ENCODE data around the gene LGALS8.
A peak's percentile ranks its signal among the peaks of the same experiment; 100 is the strongest.
"Not testable (repeated sequence)": the region's sequence is repeated elsewhere in the genome, so short reads cannot be mapped to it uniquely, and the experiment has no call there.

The LGALS8 gene

GRCh38 chr1:236497908-236498307, 25.9 kb upstream of the LGALS8 start:
- no peak overlapping the region for H3K4me3 ChIP-seq (ENCODE audit: control insufficient read depth, low read depth, low read length)
- no peak for TF ChIP-seq CTCF (IDR thresholded peaks at IDR 0.05; ENCODE audit: control insufficient read depth, insufficient read depth, low read depth, low read length, missing control alignments)
- DNase-seq (ENCODE audit: low read depth), result no peak

GRCh38 chr1:236501093-236501492, 22.7 kb upstream of the LGALS8 start:
- no peak for DNase-seq (ENCODE audit: low read depth)
- no peak for TF ChIP-seq CTCF (IDR thresholded peaks at IDR 0.05; ENCODE audit: control insufficient read depth, insufficient read depth, low read depth, low read length, missing control alignments)
- H3K4me3 ChIP-seq (ENCODE audit: control insufficient read depth, low read depth, low read length), result no peak overlapping the region

- no peak overlapping the region for H3K4me3 ChIP-seq (ENCODE audit: control insufficient read depth, low read depth, low read length)
- no peak for TF ChIP-seq CTCF (IDR thresholded peaks at IDR 0.05; ENCODE audit: control insufficient read depth, insufficient read depth, low read depth, low read length, missing control alignments)
- DNase-seq (ENCODE audit: low read depth), result no peak
Measured at GRCh38 chr1:236502579-236502971, 21.2 kb upstream of the LGALS8 start.

GRCh38 chr1:236502972-236503639, 20.7 kb upstream of the LGALS8 start:
- H3K4me3 ChIP-seq (ENCODE audit: control insufficient read depth, low read depth, low read length), result peak overlapping the region; percentile 12; the same call in 1 of the 2 replicates
- DNase-seq (ENCODE audit: low read depth), result no peak
- no peak for TF ChIP-seq CTCF (IDR thresholded peaks at IDR 0.05; ENCODE audit: control insufficient read depth, insufficient read depth, low read depth, low read length, missing control alignments)

GRCh38 chr1:236504338-236504737, 19.4 kb upstream of the LGALS8 start:
- not testable (repeated sequence) for H3K4me3 ChIP-seq (ENCODE audit: control insufficient read depth, low read depth, low read length); DNase-seq (ENCODE audit: low read depth)

GRCh38 chr1:236507022-236507700, 16.6 kb upstream of the LGALS8 start:
- TF ChIP-seq CTCF (IDR thresholded peaks at IDR 0.05; ENCODE audit: control insufficient read depth, insufficient read depth, low read depth, low read length, missing control alignments), result no peak
- H3K4me3 ChIP-seq (ENCODE audit: control insufficient read depth, low read depth, low read length), result no peak overlapping the region
- no peak for DNase-seq (ENCODE audit: low read depth)

GRCh38 chr1:236508593-236509027, 15.2 kb upstream of the LGALS8 start:
- DNase-seq (ENCODE audit: low read depth), result no peak
- H3K4me3 ChIP-seq (ENCODE audit: control insufficient read depth, low read depth, low read length), result no peak overlapping the region
- no peak for TF ChIP-seq CTCF (IDR thresholded peaks at IDR 0.05; ENCODE audit: control insufficient read depth, insufficient read depth, low read depth, low read length, missing control alignments)

Data from AG09309 (cell line).